Astrocyte (in vitro differentiated cells and primary cell): ENCODE data around the gene INPP5F.

Source experiments
- EZH2 ChIP-seq: IDR thresholded peaks from 2 replicates; pipeline ENCODE4 v1.6.1; 2012; ENCODE audit warnings: mild to moderate bottlenecking, low read length, inconsistent platforms; ENCODE audit not compliant: insufficient read depth
- TF ChIP-seq, protein P1 (sequence below): IDR thresholded peaks from 2 replicates; pipeline ENCODE4 v1.5.1; 2011; ENCODE audit warnings: low read depth, mild to moderate bottlenecking, inconsistent platforms, low read length, moderate library complexity; ENCODE audit not compliant: insufficient read depth

- TF ChIP-seq, protein P1, sequence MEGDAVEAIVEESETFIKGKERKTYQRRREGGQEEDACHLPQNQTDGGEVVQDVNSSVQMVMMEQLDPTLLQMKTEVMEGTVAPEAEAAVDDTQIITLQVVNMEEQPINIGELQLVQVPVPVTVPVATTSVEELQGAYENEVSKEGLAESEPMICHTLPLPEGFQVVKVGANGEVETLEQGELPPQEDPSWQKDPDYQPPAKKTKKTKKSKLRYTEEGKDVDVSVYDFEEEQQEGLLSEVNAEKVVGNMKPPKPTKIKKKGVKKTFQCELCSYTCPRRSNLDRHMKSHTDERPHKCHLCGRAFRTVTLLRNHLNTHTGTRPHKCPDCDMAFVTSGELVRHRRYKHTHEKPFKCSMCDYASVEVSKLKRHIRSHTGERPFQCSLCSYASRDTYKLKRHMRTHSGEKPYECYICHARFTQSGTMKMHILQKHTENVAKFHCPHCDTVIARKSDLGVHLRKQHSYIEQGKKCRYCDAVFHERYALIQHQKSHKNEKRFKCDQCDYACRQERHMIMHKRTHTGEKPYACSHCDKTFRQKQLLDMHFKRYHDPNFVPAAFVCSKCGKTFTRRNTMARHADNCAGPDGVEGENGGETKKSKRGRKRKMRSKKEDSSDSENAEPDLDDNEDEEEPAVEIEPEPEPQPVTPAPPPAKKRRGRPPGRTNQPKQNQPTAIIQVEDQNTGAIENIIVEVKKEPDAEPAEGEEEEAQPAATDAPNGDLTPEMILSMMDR = no peak
- TF ChIP-seq EZH2 = no peak
Observed at GRCh38 chr10:119777686-119778085, 51.8 kb downstream of the INPP5F start.
